GM12865 (cell line): Measurements from ENCODE around the gene RPA1.

Experiments used
- DNase-seq: peaks from one replicate; pipeline ENCODE4 v3.0.0; 2010; ENCODE audit warnings: low read depth
- H3K4me3 ChIP-seq: 2 replicates; pipeline ENCODE4 v1.5.1; 2011; ENCODE audit warnings: mild to moderate bottlenecking, low read depth, low read length, control low read depth
- TF ChIP-seq, protein P1 (sequence below): IDR thresholded peaks from 2 replicates; pipeline ENCODE4 v1.5.1; 2011; ENCODE audit warnings: low read length, control low read depth, low read depth, inconsistent platforms; ENCODE audit not compliant: insufficient read depth; ENCODE audit errors: missing control alignments

Gene RPA1

DNA sequence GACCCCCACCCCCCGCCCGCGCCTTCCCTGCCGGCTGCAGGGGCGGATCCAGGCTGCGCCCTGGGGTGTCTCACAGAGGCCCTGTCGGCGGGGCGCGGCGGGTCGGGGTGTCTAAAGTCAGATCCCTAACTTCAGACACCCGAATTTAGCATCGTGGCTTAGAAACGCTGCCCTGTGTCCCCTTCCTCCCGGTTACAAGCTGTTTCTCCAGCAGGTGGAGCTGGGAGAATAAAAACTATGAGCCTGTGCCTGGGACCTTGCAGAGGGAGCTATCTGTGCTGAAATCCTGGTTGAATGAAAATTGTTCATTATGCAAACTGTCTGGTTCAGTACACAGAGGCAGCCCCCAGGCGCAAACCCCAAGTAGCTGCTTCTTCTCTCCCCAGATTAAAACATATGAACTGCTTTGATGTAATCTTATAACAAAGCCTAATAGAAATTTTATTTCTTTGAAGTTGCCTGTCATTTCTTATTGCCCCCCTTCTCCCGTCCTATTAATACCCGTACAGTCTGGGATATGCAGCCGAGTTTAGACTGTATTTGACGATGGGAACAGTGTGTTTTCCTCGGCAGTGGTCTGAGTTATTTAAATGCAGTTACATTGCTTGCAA lies 79.0 kb downstream of the RPA1 start:
- no peak overlapping the region; the same call in none of the 2 replicates for H3K4me3 ChIP-seq
- TF ChIP-seq, protein P1, sequence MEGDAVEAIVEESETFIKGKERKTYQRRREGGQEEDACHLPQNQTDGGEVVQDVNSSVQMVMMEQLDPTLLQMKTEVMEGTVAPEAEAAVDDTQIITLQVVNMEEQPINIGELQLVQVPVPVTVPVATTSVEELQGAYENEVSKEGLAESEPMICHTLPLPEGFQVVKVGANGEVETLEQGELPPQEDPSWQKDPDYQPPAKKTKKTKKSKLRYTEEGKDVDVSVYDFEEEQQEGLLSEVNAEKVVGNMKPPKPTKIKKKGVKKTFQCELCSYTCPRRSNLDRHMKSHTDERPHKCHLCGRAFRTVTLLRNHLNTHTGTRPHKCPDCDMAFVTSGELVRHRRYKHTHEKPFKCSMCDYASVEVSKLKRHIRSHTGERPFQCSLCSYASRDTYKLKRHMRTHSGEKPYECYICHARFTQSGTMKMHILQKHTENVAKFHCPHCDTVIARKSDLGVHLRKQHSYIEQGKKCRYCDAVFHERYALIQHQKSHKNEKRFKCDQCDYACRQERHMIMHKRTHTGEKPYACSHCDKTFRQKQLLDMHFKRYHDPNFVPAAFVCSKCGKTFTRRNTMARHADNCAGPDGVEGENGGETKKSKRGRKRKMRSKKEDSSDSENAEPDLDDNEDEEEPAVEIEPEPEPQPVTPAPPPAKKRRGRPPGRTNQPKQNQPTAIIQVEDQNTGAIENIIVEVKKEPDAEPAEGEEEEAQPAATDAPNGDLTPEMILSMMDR, result peak; percentile 38
- peak; percentile 66 for DNase-seq

DNA sequence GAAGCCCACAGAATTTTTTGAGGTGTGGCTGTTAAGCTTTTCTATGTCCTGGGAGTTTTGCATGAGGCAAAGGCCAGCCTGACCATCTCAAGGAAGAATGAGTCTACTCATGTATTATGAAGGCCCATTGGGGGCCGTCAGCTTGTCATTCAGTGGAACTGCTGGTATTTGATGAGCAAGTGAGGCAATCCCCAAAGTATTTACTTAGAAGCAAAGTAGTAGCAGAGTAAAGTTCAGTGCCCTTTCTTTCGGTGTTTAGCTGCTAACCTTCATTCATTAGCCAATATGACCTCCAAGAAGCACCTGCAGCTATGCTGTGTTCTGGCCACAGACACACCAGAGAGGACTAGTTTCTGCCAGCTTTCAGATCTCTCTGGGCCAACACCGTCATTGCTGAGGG lies 80.2 kb downstream of the RPA1 start:
- TF ChIP-seq, protein P1, result no peak
- DNase-seq, result no peak
- no peak overlapping the region for H3K4me3 ChIP-seq

DNA sequence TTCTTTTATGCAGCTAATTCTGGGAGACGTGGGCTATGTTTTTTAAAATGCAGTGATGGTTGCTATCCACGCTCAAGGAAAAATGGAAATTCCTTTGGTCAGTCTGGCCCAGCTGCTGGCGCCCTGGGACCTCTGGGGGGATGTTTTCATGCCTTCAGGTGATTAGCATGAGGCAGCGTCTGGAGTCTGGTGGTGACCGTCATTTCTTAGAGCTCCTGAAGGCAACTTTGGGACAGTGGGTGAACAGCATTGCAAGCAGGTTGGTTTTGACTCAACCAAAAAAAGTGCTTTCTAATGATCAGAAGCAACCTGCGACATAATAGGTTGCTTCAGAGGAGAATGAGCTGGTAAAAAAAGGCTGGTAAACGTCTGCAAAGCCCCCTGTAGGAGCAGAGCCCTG lies 82.3 kb downstream of the RPA1 start:
- TF ChIP-seq, protein P1, result no peak
- no peak overlapping the region for H3K4me3 ChIP-seq
- DNase-seq, result no peak

DNA sequence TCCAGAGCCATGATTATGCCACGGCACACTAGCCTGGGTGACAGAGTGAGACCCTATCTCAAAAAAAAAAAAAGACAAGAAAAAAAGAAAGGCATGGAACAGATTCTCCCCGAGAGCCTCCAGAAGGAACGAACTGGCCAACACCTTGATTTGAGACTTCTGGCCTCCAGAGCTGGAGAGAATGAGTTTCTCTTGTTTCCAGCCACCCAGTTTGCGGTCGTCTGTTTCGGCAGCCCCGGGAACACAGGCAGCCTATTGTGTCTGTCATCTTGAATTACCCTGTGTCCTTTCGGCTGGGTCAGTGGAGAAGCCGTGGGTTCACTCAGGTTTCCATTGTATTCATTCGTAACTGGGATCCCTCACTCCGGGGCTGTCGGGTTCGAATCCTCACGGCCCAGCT lies 83.9 kb downstream of the RPA1 start:
- no peak for DNase-seq
- TF ChIP-seq, protein P1, result no peak
- no peak overlapping the region for H3K4me3 ChIP-seq

DNA sequence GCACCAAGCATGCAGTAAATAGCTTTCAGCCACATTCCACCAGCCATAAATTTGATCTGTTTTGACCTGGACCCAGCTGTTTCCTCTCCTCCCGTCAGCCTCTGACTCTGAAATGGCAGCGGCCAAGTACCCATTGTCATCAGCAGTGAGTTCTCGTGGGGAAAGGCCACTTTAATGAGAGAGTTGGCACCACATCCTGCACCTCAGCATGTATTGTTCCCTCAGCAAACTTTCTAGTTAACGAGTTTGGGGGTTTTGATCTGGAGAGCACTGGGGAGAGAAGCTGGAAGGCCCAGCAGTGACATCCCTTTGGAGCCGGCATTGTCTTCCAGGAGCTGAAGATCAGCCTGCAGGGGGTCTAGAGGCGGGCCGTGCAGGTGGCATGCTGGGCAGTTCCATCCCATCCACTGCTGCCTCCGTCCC lies 84.9 kb downstream of the RPA1 start:
- TF ChIP-seq, protein P1, result no peak
- H3K4me3 ChIP-seq, result no peak overlapping the region
- no peak for DNase-seq

DNA sequence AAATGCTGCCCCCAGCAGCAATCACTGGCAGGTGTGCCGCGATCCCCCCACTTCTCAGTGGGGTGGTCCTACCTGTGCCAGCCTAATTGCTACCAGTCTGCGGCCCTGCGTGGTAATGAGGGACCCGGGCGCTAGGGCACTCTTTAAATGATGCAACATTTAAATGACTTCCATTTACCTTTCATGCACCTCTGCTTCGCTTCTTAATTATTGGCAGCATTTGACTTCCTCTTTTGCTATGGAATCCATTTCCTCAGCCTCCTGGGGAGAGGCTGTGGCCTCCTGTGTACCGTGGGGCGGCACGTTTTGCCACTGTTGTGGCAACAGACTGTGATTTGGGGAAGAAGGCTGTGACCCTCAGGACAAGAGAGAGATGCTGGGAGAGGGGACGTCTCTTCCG lies 86.1 kb downstream of the RPA1 start:
- TF ChIP-seq, protein P1, result no peak
- no peak overlapping the region for H3K4me3 ChIP-seq
- no peak for DNase-seq

DNA sequence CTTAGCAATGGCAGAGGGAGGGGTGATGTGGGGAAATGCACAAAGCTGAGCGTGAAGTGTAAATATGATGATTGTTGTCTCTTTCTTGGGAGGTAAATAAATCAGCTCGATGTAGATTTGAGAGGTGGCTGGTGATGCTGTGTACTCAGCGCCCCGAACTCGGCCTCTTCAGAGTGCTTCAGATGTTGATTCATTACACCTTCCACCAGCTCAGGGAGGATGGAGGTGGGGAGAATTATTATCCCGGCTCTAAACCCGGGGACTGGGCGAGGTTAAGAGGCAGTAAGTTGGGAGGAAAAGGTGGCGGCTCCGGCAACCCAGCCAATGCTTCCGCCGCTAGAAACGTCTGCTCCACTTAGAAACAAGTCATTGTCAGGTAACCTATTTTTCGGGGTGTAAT lies 86.5 kb downstream of the RPA1 start:
- TF ChIP-seq, protein P1, result no peak
- no peak overlapping the region for H3K4me3 ChIP-seq
- DNase-seq, result no peak
